H1 (cell line): Measurements from ENCODE around the gene GALNT1.

ENCODE experiments used
- CBX8 ChIP-seq: fragments of 300-800, 300-1000 bp; sonication (generic); IDR thresholded peaks from 2 replicates; pipeline ENCODE4 v1.7.1; 2016; ENCODE audit warnings: low read depth, low read length, borderline replicate concordance
- GTF2F1 ChIP-seq: IDR thresholded peaks from 2 replicates; pipeline ENCODE4 v1.6.1; 2012; ENCODE audit warnings: low read depth, low read length, improper control_type of control experiment, borderline replicate concordance
- PHF8 ChIP-seq: fragments of 200-600 bp; sonication (generic); conservative IDR thresholded peaks from 2 replicates; pipeline ENCODE4 v1.7.1; 2012; ENCODE audit warnings: low read depth, mild to moderate bottlenecking, inconsistent platforms, low read length, moderate library complexity
- RFX5 ChIP-seq: IDR thresholded peaks from 2 replicates; pipeline ENCODE4 v1.6.1; 2011; ENCODE audit warnings: low read depth, low read length, improper control_type of control experiment, borderline replicate concordance
- RXRA ChIP-seq: IDR thresholded peaks from 2 replicates; pipeline ENCODE4 v1.6.1; 2011; ENCODE audit warnings: low read depth, mild to moderate bottlenecking, low read length, moderate library complexity; ENCODE audit not compliant: insufficient read depth
- SP1 ChIP-seq: IDR thresholded peaks from 2 replicates; pipeline ENCODE4 v1.6.1; 2011; ENCODE audit warnings: low read depth, low read length
- TCF12 ChIP-seq: IDR thresholded peaks from 2 replicates; pipeline ENCODE4 v1.6.1; 2011; ENCODE audit warnings: low read depth, mild to moderate bottlenecking, low read length
- TF ChIP-seq, protein P1 (sequence below), 3 experiments: IDR thresholded peaks; 1 replicate in 2 of 3; 2 replicates in 1 of 3; pipeline versions ENCODE4 v1.5.1 to v1.6.1; 2011; ENCODE audit warnings: low read length in 3 of 3, mild to moderate bottlenecking in 3 of 3, inconsistent platforms in 2 of 3, low read depth in 1 of 3, moderate library complexity in 1 of 3; ENCODE audit not compliant: insufficient read depth in 1 of 3; ENCODE audit errors: control extremely low read depth in 1 of 3

GRCh38 chr18:35588995-35589394, 7.5 kb downstream of the GALNT1 start:
- TF ChIP-seq, protein P1, sequence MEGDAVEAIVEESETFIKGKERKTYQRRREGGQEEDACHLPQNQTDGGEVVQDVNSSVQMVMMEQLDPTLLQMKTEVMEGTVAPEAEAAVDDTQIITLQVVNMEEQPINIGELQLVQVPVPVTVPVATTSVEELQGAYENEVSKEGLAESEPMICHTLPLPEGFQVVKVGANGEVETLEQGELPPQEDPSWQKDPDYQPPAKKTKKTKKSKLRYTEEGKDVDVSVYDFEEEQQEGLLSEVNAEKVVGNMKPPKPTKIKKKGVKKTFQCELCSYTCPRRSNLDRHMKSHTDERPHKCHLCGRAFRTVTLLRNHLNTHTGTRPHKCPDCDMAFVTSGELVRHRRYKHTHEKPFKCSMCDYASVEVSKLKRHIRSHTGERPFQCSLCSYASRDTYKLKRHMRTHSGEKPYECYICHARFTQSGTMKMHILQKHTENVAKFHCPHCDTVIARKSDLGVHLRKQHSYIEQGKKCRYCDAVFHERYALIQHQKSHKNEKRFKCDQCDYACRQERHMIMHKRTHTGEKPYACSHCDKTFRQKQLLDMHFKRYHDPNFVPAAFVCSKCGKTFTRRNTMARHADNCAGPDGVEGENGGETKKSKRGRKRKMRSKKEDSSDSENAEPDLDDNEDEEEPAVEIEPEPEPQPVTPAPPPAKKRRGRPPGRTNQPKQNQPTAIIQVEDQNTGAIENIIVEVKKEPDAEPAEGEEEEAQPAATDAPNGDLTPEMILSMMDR (IDR thresholded peaks at IDR 0.05; ENCODE audit: control extremely low read depth in 1 of 3, insufficient read depth in 1 of 3, low read depth in 1 of 3, low read length in 3 of 3), result peak; percentile 46 to 71 (median 67)
- no peak for TF ChIP-seq RXRA
- TF ChIP-seq PHF8, result no peak
- no peak for TF ChIP-seq RFX5
- TF ChIP-seq CBX8, result no peak
- no peak for TF ChIP-seq TCF12
- TF ChIP-seq SP1, result no peak
- no peak for TF ChIP-seq GTF2F1
